HG03095 (cell line): Measurements from ENCODE around the gene MGMT.

Experiments
- ATAC-seq: cut with Tn5 transposase; IDR thresholded peaks from one replicate; pipeline ENCODE4 v1.9.1; 2021; ENCODE audit warnings: moderate library complexity; ENCODE audit not compliant: unreplicated experiment

The MGMT gene

GRCh38 chr10:129812398-129812797 is 345.4 kb downstream of the MGMT start:
- ATAC-seq: no peak

- ATAC-seq: no peak
Measured at GRCh38 chr10:129814681-129815646, 347.9 kb downstream of the MGMT start.

- no peak for ATAC-seq
Measured at GRCh38 chr10:129815898-129816655, 349.0 kb downstream of the MGMT start.

GRCh38 chr10:129816656-129817045 is 349.6 kb downstream of the MGMT start:
- no peak for ATAC-seq
